Panc1 (cell line): ENCODE results near the gene ZIC4.

Experiments used
- POLR2AphosphoS5 ChIP-seq: IDR thresholded peaks from 2 replicates; pipeline ENCODE4 v1.6.1; 2012; ENCODE audit warnings: mild to moderate bottlenecking, low read depth, low read length, moderate library complexity
- TF ChIP-seq, protein P1 (sequence below): fragments of 450-650 bp; IDR thresholded peaks from 2 replicates; pipeline ENCODE4 v1.5.1; 2017; ENCODE audit warnings: mild to moderate bottlenecking

DNA sequence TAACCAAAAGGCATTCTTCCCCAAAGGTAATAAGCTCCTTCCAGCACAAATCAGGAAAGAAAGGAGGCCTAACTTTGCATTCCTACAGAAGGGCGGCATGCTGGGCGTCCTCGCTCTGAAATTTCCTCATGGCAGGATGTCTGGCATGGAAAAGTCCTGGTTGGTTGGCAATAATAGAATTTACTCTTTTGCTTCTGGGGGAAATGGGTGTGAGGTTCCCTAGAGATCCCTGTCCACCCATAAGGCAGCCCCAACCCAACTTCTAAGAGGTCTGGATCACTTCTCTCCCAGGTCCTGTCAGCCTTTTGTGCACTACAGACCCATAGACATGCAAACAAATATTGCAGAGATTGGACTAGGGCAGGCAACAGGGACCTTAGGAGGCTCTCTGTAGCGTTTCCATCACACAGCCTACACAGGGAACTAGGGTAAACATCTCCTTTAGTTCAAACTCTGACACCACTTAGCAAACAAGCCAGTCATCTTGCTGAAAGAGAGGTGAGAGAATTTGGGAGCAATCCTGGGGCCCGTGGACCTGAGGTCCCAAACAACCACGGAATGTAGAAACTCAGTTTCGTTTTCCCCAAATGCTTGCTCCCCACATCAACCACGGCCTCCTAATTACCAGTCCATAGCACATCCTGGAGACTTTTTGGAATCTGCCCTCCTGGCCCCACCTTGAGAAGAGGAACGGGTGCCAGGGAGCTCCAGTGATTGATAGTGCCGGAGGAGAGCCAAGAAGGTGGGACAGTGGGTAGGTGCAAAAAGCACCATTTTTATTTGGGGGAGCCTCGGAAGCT lies 2.1 kb downstream of the ZIC4 start:
- TF ChIP-seq, protein P1, sequence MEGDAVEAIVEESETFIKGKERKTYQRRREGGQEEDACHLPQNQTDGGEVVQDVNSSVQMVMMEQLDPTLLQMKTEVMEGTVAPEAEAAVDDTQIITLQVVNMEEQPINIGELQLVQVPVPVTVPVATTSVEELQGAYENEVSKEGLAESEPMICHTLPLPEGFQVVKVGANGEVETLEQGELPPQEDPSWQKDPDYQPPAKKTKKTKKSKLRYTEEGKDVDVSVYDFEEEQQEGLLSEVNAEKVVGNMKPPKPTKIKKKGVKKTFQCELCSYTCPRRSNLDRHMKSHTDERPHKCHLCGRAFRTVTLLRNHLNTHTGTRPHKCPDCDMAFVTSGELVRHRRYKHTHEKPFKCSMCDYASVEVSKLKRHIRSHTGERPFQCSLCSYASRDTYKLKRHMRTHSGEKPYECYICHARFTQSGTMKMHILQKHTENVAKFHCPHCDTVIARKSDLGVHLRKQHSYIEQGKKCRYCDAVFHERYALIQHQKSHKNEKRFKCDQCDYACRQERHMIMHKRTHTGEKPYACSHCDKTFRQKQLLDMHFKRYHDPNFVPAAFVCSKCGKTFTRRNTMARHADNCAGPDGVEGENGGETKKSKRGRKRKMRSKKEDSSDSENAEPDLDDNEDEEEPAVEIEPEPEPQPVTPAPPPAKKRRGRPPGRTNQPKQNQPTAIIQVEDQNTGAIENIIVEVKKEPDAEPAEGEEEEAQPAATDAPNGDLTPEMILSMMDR: no peak
- TF ChIP-seq POLR2AphosphoS5: no peak
